Fibroblast of the aortic adventitia (primary cell): ENCODE data around the gene GALNT16. TPM values are rescaled to one million over a fixed set of nuclear protein-coding genes. Genes with fewer than 3 reads are reported as not detected.
A peak's percentile ranks its signal among the peaks of the same experiment; 100 is the strongest.
"Not testable (repeated sequence)": the region's sequence is repeated elsewhere in the genome, so short reads cannot be mapped to it uniquely, and the experiment has no call there.

Experiments
- DNase-seq: peaks from one replicate; pipeline ENCODE4 v3.0.0-alpha.2; 2010; ENCODE audit warnings: low read depth
- H3K4me3 ChIP-seq: 2 replicates; pipeline ENCODE4 v1.5.1; 2011; ENCODE audit warnings: low read depth, mild to moderate bottlenecking, control low read depth, low read length, moderate library complexity
- CTCF ChIP-seq: IDR thresholded peaks from 2 replicates; pipeline ENCODE4 v1.5.1; 2011; ENCODE audit warnings: mild to moderate bottlenecking, low read length, control low read depth, inconsistent platforms; ENCODE audit not compliant: insufficient read depth
- total RNA-seq: library from RNA; depleted of rRNA; stranded (reverse); fragments of >200 nt; gene quantifications from 2 replicates; pipeline ENCODE4 v1.2.3, GENCODE V29; 2012; ENCODE audit warnings: low replicate concordance

The GALNT16 gene
- total RNA-seq, 1 donor: 4.6 TPM

GRCh38 chr14:69289811-69290520 lies 30.0 kb downstream of the GALNT16 start:
- no peak for DNase-seq
- no peak for TF ChIP-seq CTCF

GRCh38 chr14:69290881-69291280 lies 30.9 kb downstream of the GALNT16 start:
- not testable (repeated sequence) for H3K4me3 ChIP-seq, DNase-seq

More at GRCh38 chr14:69289811-69290520, 30.0 kb downstream of the GALNT16 start:
- no peak overlapping the region for H3K4me3 ChIP-seq

GRCh38 chr14:69291396-69291795 lies 31.4 kb downstream of the GALNT16 start:
- no peak overlapping the region for H3K4me3 ChIP-seq
- no peak for TF ChIP-seq CTCF

GRCh38 chr14:69291891-69292561 lies 32.1 kb downstream of the GALNT16 start:
- no peak for DNase-seq
- TF ChIP-seq CTCF: no peak
- no peak overlapping the region for H3K4me3 ChIP-seq

More at GRCh38 chr14:69291396-69291795, 31.4 kb downstream of the GALNT16 start:
- DNase-seq: no peak

- no peak for DNase-seq
- no peak overlapping the region for H3K4me3 ChIP-seq
- no peak for TF ChIP-seq CTCF
Observed at GRCh38 chr14:69298131-69299071, 38.4 kb downstream of the GALNT16 start.

GRCh38 chr14:69299286-69300035 lies 39.5 kb downstream of the GALNT16 start:
- peak; percentile 42 for TF ChIP-seq CTCF
- no peak for DNase-seq
- H3K4me3 ChIP-seq: no peak overlapping the region
